ENCODE measurements around the gene ADAMTS3.

Gene ADAMTS3

GRCh38 chr4:72274251-72274650 is 294.8 kb downstream of the ADAMTS3 start:
- DNase-seq, result no peak

GRCh38 chr4:72255269-72255668 is 313.8 kb downstream of the ADAMTS3 start:
- DNase-seq, result no peak

- DNase-seq, result no peak
Measured at GRCh38 chr4:72243641-72244040, 325.4 kb downstream of the ADAMTS3 start.

GRCh38 chr4:72239487-72240116 is 329.4 kb downstream of the ADAMTS3 start:
- DNase-seq, result no peak

Data from NCI-H187 (cell line).